Trophoblast cell (in vitro differentiated cells and primary cell): ENCODE results near the gene TPPP.
A peak's percentile ranks its signal among the peaks of the same experiment; 100 is the strongest.
"Not testable (repeated sequence)": the region's sequence is repeated elsewhere in the genome, so short reads cannot be mapped to it uniquely, and the experiment has no call there.

Experiments
- DNase-seq, 2 donors: peaks; one replicate each; pipeline ENCODE4 v3.0.0-alpha.2; 2016
- H2AFZ ChIP-seq: 2 replicates; pipeline ENCODE4 v1.6.1; 2013; ENCODE audit warnings: low read length, moderate library complexity, mild to moderate bottlenecking; ENCODE audit not compliant: insufficient read depth, poor library complexity
- H2AK5ac ChIP-seq: 2 replicates; pipeline ENCODE4 v1.6.1; 2013; ENCODE audit warnings: mild to moderate bottlenecking, low read length
- H2BK120ac ChIP-seq: 2 replicates; pipeline ENCODE4 v1.6.1; 2013; ENCODE audit warnings: low read length, mild to moderate bottlenecking, moderate library complexity; ENCODE audit not compliant: insufficient read depth, poor library complexity
- H2BK12ac ChIP-seq: 2 replicates; pipeline ENCODE4 v1.6.1; 2013; ENCODE audit warnings: mild to moderate bottlenecking, low read length, moderate library complexity
- H2BK5ac ChIP-seq: 2 replicates; pipeline ENCODE4 v1.6.1; 2013; ENCODE audit warnings: low read length, low read depth, moderate library complexity, mild to moderate bottlenecking; ENCODE audit not compliant: poor library complexity
- H3K14ac ChIP-seq: 2 replicates; pipeline ENCODE4 v1.6.1; 2013; ENCODE audit warnings: mild to moderate bottlenecking, low read length
- H3K18ac ChIP-seq: 2 replicates; pipeline ENCODE4 v1.6.1; 2013; ENCODE audit warnings: mild to moderate bottlenecking, low read length
- H3K23ac ChIP-seq: 2 replicates; pipeline ENCODE4 v1.6.1; 2013; ENCODE audit warnings: low read length
- H3K27ac ChIP-seq: 2 replicates; pipeline ENCODE4 v1.5.1; 2013; ENCODE audit warnings: low read depth, mild to moderate bottlenecking, inconsistent platforms, low read length, moderate library complexity
- H3K27me3 ChIP-seq: 2 replicates; pipeline ENCODE4 v1.6.1; 2013; ENCODE audit warnings: inconsistent platforms, mild to moderate bottlenecking, low read length, moderate library complexity; ENCODE audit not compliant: insufficient read depth
- H3K36me3 ChIP-seq, 2 experiments: 1 replicate in 1 of 2; 2 replicates in 1 of 2; pipeline ENCODE4 v1.6.1; 2013; ENCODE audit warnings: low read length in 2 of 2, mild to moderate bottlenecking in 2 of 2, moderate library complexity in 1 of 2; ENCODE audit not compliant: insufficient read depth in 2 of 2, control insufficient read depth in 1 of 2
- H3K4ac ChIP-seq: 2 replicates; pipeline ENCODE4 v1.6.1; 2013; ENCODE audit warnings: low read depth, mild to moderate bottlenecking, low read length, moderate library complexity
- H3K4me1 ChIP-seq, 2 experiments: 1 replicate in 1 of 2; 2 replicates in 1 of 2; pipeline ENCODE4 v1.6.1; 2013; ENCODE audit warnings: low read length in 2 of 2, mild to moderate bottlenecking in 2 of 2, moderate library complexity in 1 of 2; ENCODE audit not compliant: insufficient read depth in 2 of 2, control insufficient read depth in 1 of 2
- H3K4me2 ChIP-seq: 2 replicates; pipeline ENCODE4 v1.6.1; 2013; ENCODE audit warnings: inconsistent platforms, mild to moderate bottlenecking, low read length, moderate library complexity
- H3K4me3 ChIP-seq: 2 replicates; pipeline ENCODE4 v1.5.1; 2013; ENCODE audit warnings: mild to moderate bottlenecking, low read depth, low read length, inconsistent platforms
- H3K79me1 ChIP-seq: one replicate; pipeline ENCODE4 v1.6.1; 2013; ENCODE audit warnings: low read length
- H3K79me2 ChIP-seq: 2 replicates; pipeline ENCODE4 v1.6.1; 2013; ENCODE audit warnings: low read length, mild to moderate bottlenecking; ENCODE audit not compliant: control insufficient read depth, insufficient read depth, poor library complexity
- H3K9ac ChIP-seq: 2 replicates; pipeline ENCODE4 v1.6.1; 2013; ENCODE audit warnings: mild to moderate bottlenecking, low read length
- H3K9me3 ChIP-seq: 2 replicates; pipeline ENCODE4 v1.6.1; 2013; ENCODE audit warnings: low read depth, mild to moderate bottlenecking, control low read depth, inconsistent platforms, low read length; ENCODE audit not compliant: insufficient read depth
- H4K12ac ChIP-seq: 2 replicates; pipeline ENCODE4 v1.6.1; 2013; ENCODE audit warnings: low read depth, mild to moderate bottlenecking, low read length, moderate library complexity
- H4K8ac ChIP-seq: 2 replicates; pipeline ENCODE4 v1.6.1; 2013; ENCODE audit warnings: low read depth, mild to moderate bottlenecking, low read length, moderate library complexity
- H4K91ac ChIP-seq: one replicate; pipeline ENCODE4 v1.6.1; 2013; ENCODE audit warnings: low read depth, mild to moderate bottlenecking, low read length, moderate library complexity
- WGBS: extraction: QIAGEN DNeasy Blood & Tissue Kit; methylation state at CpG from one replicate; pipeline ENCODE4 v1.1.7; 2013; ENCODE audit warnings: missing lambda C conversion rate; ENCODE audit not compliant: insufficient read length, insufficient coverage; ENCODE audit errors: extremely low coverage; 5-methylcytosine and 5-hydroxymethylcytosine counted together

Gene TPPP

GRCh38 chr5:679166-679895 is 13.8 kb downstream of the TPPP start:
- H3K14ac ChIP-seq, H3K9ac ChIP-seq, H3K27me3 ChIP-seq, H3K4ac ChIP-seq, H2AK5ac ChIP-seq, H2BK5ac ChIP-seq, H3K79me2 ChIP-seq, H3K27ac ChIP-seq, H4K91ac ChIP-seq, H3K4me3 ChIP-seq, H3K36me3 ChIP-seq, H2AFZ ChIP-seq, DNase-seq, H3K23ac ChIP-seq, H3K79me1 ChIP-seq, H4K8ac ChIP-seq, H4K12ac ChIP-seq, H2BK12ac ChIP-seq, H2BK120ac ChIP-seq, H3K4me1 ChIP-seq, H3K4me2 ChIP-seq, H3K9me3 ChIP-seq, H3K18ac ChIP-seq: not testable (repeated sequence)
- no CpG with 5 or more reads among the region's 17 CpGs for WGBS

- H3K9me3 ChIP-seq, H2BK120ac ChIP-seq, H2AK5ac ChIP-seq, H3K4me1 ChIP-seq, H2BK5ac ChIP-seq, H3K27ac ChIP-seq, DNase-seq, H3K23ac ChIP-seq, H3K4me2 ChIP-seq, H3K4ac ChIP-seq, H3K79me2 ChIP-seq, H3K27me3 ChIP-seq, H2AFZ ChIP-seq, H4K12ac ChIP-seq, H3K36me3 ChIP-seq, H3K18ac ChIP-seq, H3K79me1 ChIP-seq, H3K4me3 ChIP-seq, H2BK12ac ChIP-seq, H4K8ac ChIP-seq, H4K91ac ChIP-seq, H3K14ac ChIP-seq, H3K9ac ChIP-seq: not testable (repeated sequence)
- WGBS = no CpG with 5 or more reads among the region's 16 CpGs
Measured at GRCh38 chr5:678521-678920, 14.6 kb downstream of the TPPP start.

- Histone ChIP-seq H3K18ac (no peak overlapping the region), H3K27me3 (no peaks in the 10 kb centered on the region), H2AK5ac (no peak overlapping the region), H3K4me3 (no peak overlapping the region), H2BK120ac (no peak overlapping the region), H2BK12ac (no peak overlapping the region), H3K23ac (no peak overlapping the region), H3K9ac (no peak overlapping the region), H2AFZ (no peak overlapping the region), H3K4me1 (peaks cover 0 to 9% of the 10 kb centered on the region in 2 experiments), H3K79me1 (no peaks in the 10 kb centered on the region), H3K9me3 (peaks cover 3% of the 10 kb centered on the region), H3K14ac (no peak overlapping the region), H3K36me3 (no peaks in the 10 kb centered on the region), H4K8ac (no peak overlapping the region), H4K12ac (no peak overlapping the region), H3K4ac (no peak overlapping the region), H4K91ac (no peak overlapping the region), H3K4me2 (no peak overlapping the region), H3K79me2 (no peaks in the 10 kb centered on the region), H3K27ac (no peak overlapping the region), H2BK5ac (no peak overlapping the region)
- no peak for DNase-seq
- no CpG with 5 or more reads among the region's 44 CpGs for WGBS
Measured at GRCh38 chr5:677131-678101, 15.7 kb downstream of the TPPP start.

- Histone ChIP-seq H2BK12ac (no peak overlapping the region), H4K12ac (no peak overlapping the region), H3K4me2 (no peak overlapping the region), H3K14ac (no peak overlapping the region), H3K79me1 (no peaks in the 10 kb centered on the region), H3K4me3 (peak overlapping the region; percentile 16), H3K27me3 (no peaks in the 10 kb centered on the region), H4K91ac (no peak overlapping the region), H3K79me2 (no peaks in the 10 kb centered on the region), H2BK5ac (no peak overlapping the region), H3K4ac (no peak overlapping the region), H3K9me3 (peaks cover 3% of the 10 kb centered on the region), H2AK5ac (no peak overlapping the region), H3K18ac (no peak overlapping the region), H3K23ac (no peak overlapping the region), H3K4me1 (peaks cover 3 to 16% of the 10 kb centered on the region in 2 experiments), H2BK120ac (no peak overlapping the region), H3K36me3 (no peaks in the 10 kb centered on the region), H3K9ac (no peak overlapping the region), H2AFZ (no peak overlapping the region), H3K27ac (no peak overlapping the region), H4K8ac (no peak overlapping the region)
- DNase-seq = no peak
- WGBS = no CpG with 5 or more reads among the region's 48 CpGs
Measured at GRCh38 chr5:676699-677076, 16.5 kb downstream of the TPPP start.
